ENCODE results near the gene C1D. TPM values are rescaled to one million over a fixed set of nuclear protein-coding genes. Genes with fewer than 3 reads are reported as not detected.

Gene C1D
- polyA plus RNA-seq, 1 donor from 2014 or later: 53.0 TPM

DNA sequence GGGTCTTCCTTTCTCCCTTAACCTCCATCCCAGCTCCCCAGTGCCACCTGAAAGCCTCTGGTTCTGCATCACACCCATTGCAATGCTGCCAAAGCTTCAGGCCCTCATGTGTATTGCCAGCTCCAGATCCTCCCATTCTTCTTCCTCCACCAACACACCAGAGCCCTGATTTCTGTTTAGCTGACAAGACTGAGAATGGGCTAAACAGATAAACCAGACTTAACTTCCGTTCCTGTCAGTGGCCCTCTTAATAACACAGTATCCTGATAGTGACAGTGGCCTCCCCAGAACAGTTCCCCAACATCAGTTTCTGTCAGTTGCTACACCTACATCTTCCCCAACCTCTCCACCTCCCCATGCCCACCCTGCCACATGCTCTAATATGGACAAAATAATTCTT is 31.3 kb upstream of the C1D start:
- no peaks in the 10 kb centered on the region for H3K9me3 ChIP-seq (ENCODE audit: low read length)
- TF ChIP-seq MXI1 (conservative IDR thresholded peaks at IDR 0.05; ENCODE audit: poor library complexity, severe bottlenecking) (no peak), EZH2 (IDR thresholded peaks at IDR 0.05; ENCODE audit: borderline replicate concordance, insufficient read depth, low read length, poor library complexity, severe bottlenecking) (no peak), POLR2AphosphoS5 (IDR thresholded peaks at IDR 0.05) (no peak), SMC3 (conservative IDR thresholded peaks at IDR 0.05; ENCODE audit: poor library complexity) (no peak), RAD21 (conservative IDR thresholded peaks at IDR 0.05) (no peak)
- TF ChIP-seq, protein P1, sequence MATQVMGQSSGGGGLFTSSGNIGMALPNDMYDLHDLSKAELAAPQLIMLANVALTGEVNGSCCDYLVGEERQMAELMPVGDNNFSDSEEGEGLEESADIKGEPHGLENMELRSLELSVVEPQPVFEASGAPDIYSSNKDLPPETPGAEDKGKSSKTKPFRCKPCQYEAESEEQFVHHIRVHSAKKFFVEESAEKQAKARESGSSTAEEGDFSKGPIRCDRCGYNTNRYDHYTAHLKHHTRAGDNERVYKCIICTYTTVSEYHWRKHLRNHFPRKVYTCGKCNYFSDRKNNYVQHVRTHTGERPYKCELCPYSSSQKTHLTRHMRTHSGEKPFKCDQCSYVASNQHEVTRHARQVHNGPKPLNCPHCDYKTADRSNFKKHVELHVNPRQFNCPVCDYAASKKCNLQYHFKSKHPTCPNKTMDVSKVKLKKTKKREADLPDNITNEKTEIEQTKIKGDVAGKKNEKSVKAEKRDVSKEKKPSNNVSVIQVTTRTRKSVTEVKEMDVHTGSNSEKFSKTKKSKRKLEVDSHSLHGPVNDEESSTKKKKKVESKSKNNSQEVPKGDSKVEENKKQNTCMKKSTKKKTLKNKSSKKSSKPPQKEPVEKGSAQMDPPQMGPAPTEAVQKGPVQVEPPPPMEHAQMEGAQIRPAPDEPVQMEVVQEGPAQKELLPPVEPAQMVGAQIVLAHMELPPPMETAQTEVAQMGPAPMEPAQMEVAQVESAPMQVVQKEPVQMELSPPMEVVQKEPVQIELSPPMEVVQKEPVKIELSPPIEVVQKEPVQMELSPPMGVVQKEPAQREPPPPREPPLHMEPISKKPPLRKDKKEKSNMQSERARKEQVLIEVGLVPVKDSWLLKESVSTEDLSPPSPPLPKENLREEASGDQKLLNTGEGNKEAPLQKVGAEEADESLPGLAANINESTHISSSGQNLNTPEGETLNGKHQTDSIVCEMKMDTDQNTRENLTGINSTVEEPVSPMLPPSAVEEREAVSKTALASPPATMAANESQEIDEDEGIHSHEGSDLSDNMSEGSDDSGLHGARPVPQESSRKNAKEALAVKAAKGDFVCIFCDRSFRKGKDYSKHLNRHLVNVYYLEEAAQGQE (IDR thresholded peaks at IDR 0.05; ENCODE audit: borderline replicate concordance): no peak
- TF ChIP-seq, protein P2, sequence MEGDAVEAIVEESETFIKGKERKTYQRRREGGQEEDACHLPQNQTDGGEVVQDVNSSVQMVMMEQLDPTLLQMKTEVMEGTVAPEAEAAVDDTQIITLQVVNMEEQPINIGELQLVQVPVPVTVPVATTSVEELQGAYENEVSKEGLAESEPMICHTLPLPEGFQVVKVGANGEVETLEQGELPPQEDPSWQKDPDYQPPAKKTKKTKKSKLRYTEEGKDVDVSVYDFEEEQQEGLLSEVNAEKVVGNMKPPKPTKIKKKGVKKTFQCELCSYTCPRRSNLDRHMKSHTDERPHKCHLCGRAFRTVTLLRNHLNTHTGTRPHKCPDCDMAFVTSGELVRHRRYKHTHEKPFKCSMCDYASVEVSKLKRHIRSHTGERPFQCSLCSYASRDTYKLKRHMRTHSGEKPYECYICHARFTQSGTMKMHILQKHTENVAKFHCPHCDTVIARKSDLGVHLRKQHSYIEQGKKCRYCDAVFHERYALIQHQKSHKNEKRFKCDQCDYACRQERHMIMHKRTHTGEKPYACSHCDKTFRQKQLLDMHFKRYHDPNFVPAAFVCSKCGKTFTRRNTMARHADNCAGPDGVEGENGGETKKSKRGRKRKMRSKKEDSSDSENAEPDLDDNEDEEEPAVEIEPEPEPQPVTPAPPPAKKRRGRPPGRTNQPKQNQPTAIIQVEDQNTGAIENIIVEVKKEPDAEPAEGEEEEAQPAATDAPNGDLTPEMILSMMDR (IDR thresholded peaks at IDR 0.05; ENCODE audit: poor library complexity, severe bottlenecking): no peak
- H3K27ac ChIP-seq (ENCODE audit: low read length): no peak overlapping the region
- H3F3A ChIP-seq (ENCODE audit: insufficient read depth, low read length, poor library complexity, severe bottlenecking): no peaks in the 10 kb centered on the region
- H3K9me2 ChIP-seq (ENCODE audit: insufficient read depth, low read length): no peaks in the 10 kb centered on the region
- no peak overlapping the region for H2AFZ ChIP-seq (ENCODE audit: low read depth, low read length)
- H3K4me2 ChIP-seq (ENCODE audit: low read length): no peak overlapping the region
- no peak overlapping the region for H3K4me3 ChIP-seq (ENCODE audit: low read length)
- H3K9ac ChIP-seq (ENCODE audit: low read length): no peak overlapping the region
- H4K20me1 ChIP-seq (ENCODE audit: insufficient read depth): no peaks in the 10 kb centered on the region
- H3K36me3 ChIP-seq (ENCODE audit: insufficient read depth, low read length): no peaks in the 10 kb centered on the region
- no peaks in the 10 kb centered on the region for H3K79me2 ChIP-seq (replicated peaks; ENCODE audit: insufficient read depth, low read length)
- H3K27me3 ChIP-seq (ENCODE audit: insufficient read depth, low read depth, low read length): no peaks in the 10 kb centered on the region

DNA sequence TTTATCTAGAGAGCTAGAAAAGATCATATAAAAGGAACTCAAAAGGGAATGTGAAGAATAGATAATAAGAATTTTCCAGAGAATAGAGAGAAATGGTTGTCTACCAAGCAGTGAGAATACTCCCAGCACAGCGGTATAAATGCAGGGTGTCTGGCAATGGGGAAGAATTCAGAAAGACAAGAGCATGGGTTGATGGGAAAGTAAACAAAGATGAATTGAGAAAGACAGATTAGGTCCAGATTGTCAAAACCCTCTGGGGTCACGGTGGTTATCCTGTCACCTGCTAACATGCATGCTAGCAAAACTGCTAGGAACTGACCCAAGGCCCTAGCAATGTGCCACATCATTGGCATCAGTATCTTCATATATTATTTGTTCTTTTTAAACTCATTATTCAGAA is 30.8 kb upstream of the C1D start:
- Histone ChIP-seq H2AFZ (ENCODE audit: low read depth, low read length) (no peak overlapping the region), H4K20me1 (ENCODE audit: insufficient read depth) (no peaks in the 10 kb centered on the region), H3K27me3 (ENCODE audit: insufficient read depth, low read depth, low read length) (no peaks in the 10 kb centered on the region), H3K9me2 (ENCODE audit: insufficient read depth, low read length) (no peaks in the 10 kb centered on the region), H3K27ac (ENCODE audit: low read length) (no peak overlapping the region), H3K9me3 (ENCODE audit: low read length) (no peaks in the 10 kb centered on the region), H3K79me2 (replicated peaks; ENCODE audit: insufficient read depth, low read length) (no peaks in the 10 kb centered on the region), H3K4me2 (ENCODE audit: low read length) (no peak overlapping the region), H3K4me3 (ENCODE audit: low read length) (no peak overlapping the region), H3K9ac (ENCODE audit: low read length) (no peak overlapping the region), H3F3A (ENCODE audit: insufficient read depth, low read length, poor library complexity, severe bottlenecking) (no peaks in the 10 kb centered on the region), H3K36me3 (ENCODE audit: insufficient read depth, low read length) (no peaks in the 10 kb centered on the region)
- no peak for TF ChIP-seq POLR2AphosphoS5 (IDR thresholded peaks at IDR 0.05)

DNA sequence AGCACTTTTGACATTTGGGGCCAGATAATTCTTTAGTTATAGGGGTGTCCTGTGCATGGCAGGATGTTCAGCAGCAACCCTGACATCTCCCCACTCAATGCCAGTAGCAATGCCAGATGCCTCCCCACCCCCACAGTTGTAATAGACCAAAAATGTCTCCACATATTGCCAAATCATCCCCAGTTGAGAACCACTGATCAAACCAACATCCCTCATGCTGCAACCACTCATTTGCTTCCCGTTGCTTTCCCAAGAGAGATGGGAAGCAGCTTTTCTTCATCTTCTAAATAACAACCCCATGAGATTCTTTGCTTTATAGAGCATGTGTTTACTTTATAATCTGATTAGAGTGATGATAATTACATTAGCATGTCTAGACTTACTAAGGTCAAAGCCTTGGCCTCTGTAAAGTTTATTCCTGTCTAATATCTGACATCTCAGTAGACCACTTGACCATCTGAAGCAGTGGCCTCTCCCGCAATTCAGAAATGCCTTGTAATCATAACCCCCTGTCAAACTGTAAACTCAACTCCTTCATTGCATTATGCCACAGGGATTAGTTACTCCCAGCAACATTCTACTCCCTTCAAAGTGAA is 28.7 kb upstream of the C1D start:
- Histone ChIP-seq H3K9me3 (ENCODE audit: low read length) (no peaks in the 10 kb centered on the region), H3K4me2 (ENCODE audit: low read length) (no peak overlapping the region), H3K36me3 (ENCODE audit: insufficient read depth, low read length) (no peaks in the 10 kb centered on the region), H3K9ac (ENCODE audit: low read length) (no peak overlapping the region), H3K79me2 (replicated peaks; ENCODE audit: insufficient read depth, low read length) (no peaks in the 10 kb centered on the region), H3F3A (ENCODE audit: insufficient read depth, low read length, poor library complexity, severe bottlenecking) (no peaks in the 10 kb centered on the region), H4K20me1 (ENCODE audit: insufficient read depth) (no peaks in the 10 kb centered on the region), H3K27ac (ENCODE audit: low read length) (no peak overlapping the region), H3K9me2 (ENCODE audit: insufficient read depth, low read length) (no peaks in the 10 kb centered on the region), H2AFZ (ENCODE audit: low read depth, low read length) (no peak overlapping the region), H3K4me3 (ENCODE audit: low read length) (no peak overlapping the region), H3K27me3 (ENCODE audit: insufficient read depth, low read depth, low read length) (no peaks in the 10 kb centered on the region)
- TF ChIP-seq MXI1 (conservative IDR thresholded peaks at IDR 0.05; ENCODE audit: poor library complexity, severe bottlenecking) (no peak), EP300 (conservative IDR thresholded peaks at IDR 0.05; ENCODE audit: poor library complexity, severe bottlenecking) (no peak), SMC3 (conservative IDR thresholded peaks at IDR 0.05; ENCODE audit: poor library complexity) (no peak), EZH2 (IDR thresholded peaks at IDR 0.05; ENCODE audit: borderline replicate concordance, insufficient read depth, low read length, poor library complexity, severe bottlenecking) (no peak), RAD21 (conservative IDR thresholded peaks at IDR 0.05) (no peak), POLR2AphosphoS5 (IDR thresholded peaks at IDR 0.05) (no peak)
- TF ChIP-seq, protein P1 (IDR thresholded peaks at IDR 0.05; ENCODE audit: borderline replicate concordance): no peak

Measured in neural cell (in vitro differentiated cells).